ENCODE data around the gene CPNE7.

GRCh38 chr16:89600956-89601355, 25.4 kb downstream of the CPNE7 start:
- TF ChIP-seq CTCF (IDR thresholded peaks at IDR 0.05; ENCODE audit: poor library complexity) (no peak), EZH2phosphoT487 (IDR thresholded peaks at IDR 0.05; ENCODE audit: low read depth, severe bottlenecking, unreplicated experiment) (no peak), EZH2 (IDR thresholded peaks at IDR 0.05; ENCODE audit: borderline replicate concordance) (no peak)
